HEK293 (cell line): Measurements from ENCODE around the gene OR6C4.
"Not testable (repeated sequence)": the region's sequence is repeated elsewhere in the genome, so short reads cannot be mapped to it uniquely, and the experiment has no call there.

Experiments used
- KLF10 ChIP-seq: fragments of 450-650 bp; IDR thresholded peaks from 2 replicates; pipeline ENCODE4 v1.5.1; 2018; ENCODE audit warnings: missing biosample characterization, mild to moderate bottlenecking, missing genetic modification characterization
- MYNN ChIP-seq: fragments of 450-650 bp; formaldehyde crosslinking; IDR thresholded peaks from 2 replicates; pipeline ENCODE4 v1.5.1; 2016; ENCODE audit warnings: missing biosample characterization, missing genetic modification characterization, borderline replicate concordance
- ZBTB1 ChIP-seq: fragments of 450-650 bp; formaldehyde crosslinking; IDR thresholded peaks from 2 replicates; pipeline ENCODE4 v1.5.1; 2016; ENCODE audit warnings: missing biosample characterization, missing genetic modification characterization
- ZNF112 ChIP-seq: fragments of 450-650 bp; formaldehyde crosslinking; IDR thresholded peaks from 2 replicates; pipeline ENCODE4 v1.5.0; 2017; ENCODE audit warnings: missing biosample characterization, missing genetic modification characterization
- ZNF175 ChIP-seq: fragments of 450-650 bp; formaldehyde crosslinking; IDR thresholded peaks from 2 replicates; pipeline ENCODE4 v1.5.1; 2016; ENCODE audit warnings: missing biosample characterization, missing genetic modification characterization
- ZNF274 ChIP-seq, 2 experiments: fragments of 200-500 bp in 1 of 2; fragments of 450-650 bp in 1 of 2; sonication (Bioruptor generic) in 1 of 2; formaldehyde crosslinking in 1 of 2; IDR thresholded peaks; 2 replicates each; pipeline versions ENCODE4 v1.5.1 to v1.6.1; 2014 to 2016; ENCODE audit warnings: borderline replicate concordance in 1 of 2, inconsistent platforms in 1 of 2, low read length in 1 of 2, missing biosample characterization in 1 of 2, missing genetic modification characterization in 1 of 2
- ZNF560 ChIP-seq: fragments of 450-650 bp; formaldehyde crosslinking; IDR thresholded peaks from 2 replicates; pipeline ENCODE4 v1.5.1; 2017; ENCODE audit warnings: missing biosample characterization, missing genetic modification characterization, borderline replicate concordance
- ZNF677 ChIP-seq: fragments of 450-650 bp; IDR thresholded peaks from 2 replicates; pipeline ENCODE4 v1.5.0; 2018; ENCODE audit warnings: missing biosample characterization, mild to moderate bottlenecking, missing genetic modification characterization, moderate library complexity
- ZNF747 ChIP-seq: fragments of 450-650 bp; formaldehyde crosslinking; IDR thresholded peaks from 2 replicates; pipeline ENCODE4 v1.5.1; 2016; ENCODE audit warnings: missing biosample characterization, missing genetic modification characterization
- ZNF76 ChIP-seq: fragments of 450-650 bp; formaldehyde crosslinking; IDR thresholded peaks from 2 replicates; pipeline ENCODE4; 2016; ENCODE audit warnings: low read depth, missing biosample characterization, missing genetic modification characterization, borderline replicate concordance
- TF ChIP-seq, protein P1 (sequence below): fragments of 450-650 bp; formaldehyde crosslinking; IDR thresholded peaks from 2 replicates; pipeline ENCODE4 v1.5.1; 2016; ENCODE audit warnings: missing biosample characterization, missing genetic modification characterization
- TF ChIP-seq, protein P2 (sequence below): fragments of 450-650 bp; formaldehyde crosslinking; IDR thresholded peaks from 2 replicates; pipeline ENCODE4 v1.5.1; 2016; ENCODE audit warnings: missing biosample characterization, missing genetic modification characterization
- TF ChIP-seq, protein P3 (sequence below): fragments of 450-650 bp; formaldehyde crosslinking; IDR thresholded peaks from 2 replicates; pipeline ENCODE4 v1.5.1; 2016; ENCODE audit warnings: missing biosample characterization, missing genetic modification characterization, low read depth

DNA sequence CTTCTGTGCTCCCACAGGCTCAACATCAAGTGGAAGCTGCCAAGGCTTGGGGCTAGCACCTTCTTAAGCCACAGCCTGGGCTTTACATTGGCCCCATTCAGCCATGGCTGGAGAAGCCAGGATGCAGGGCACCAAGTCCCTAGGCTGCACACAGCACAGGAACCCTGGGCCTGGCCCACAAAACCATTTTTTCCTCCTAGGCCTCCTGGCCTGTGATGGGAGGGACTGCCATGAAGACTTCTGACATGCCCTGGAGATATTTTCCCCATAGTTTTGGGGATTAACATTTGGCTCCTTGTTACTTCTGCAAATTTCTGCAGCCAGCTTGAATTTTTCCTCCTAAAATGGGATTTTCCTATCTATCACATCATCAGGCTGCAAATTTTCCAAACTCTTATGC is 20.7 kb downstream of the OR6C4 start:
- TF ChIP-seq KLF10; ZNF76 (tag by site-specific recombination); ZNF175; MYNN (tag by site-specific recombination); ZNF747 (tag by site-specific recombination); ZBTB1 (tag by site-specific recombination); ZNF274 (IDR thresholded peaks at IDR 0.05; ENCODE audit: low read length); ZNF274 (tag by site-specific recombination; IDR thresholded peaks at IDR 0.05; ENCODE audit: borderline replicate concordance); ZNF677 (tag by site-specific recombination); ZNF112 (tag by site-specific recombination); ZNF560 (tag by site-specific recombination): not testable (repeated sequence)
- TF ChIP-seq, protein P1, sequence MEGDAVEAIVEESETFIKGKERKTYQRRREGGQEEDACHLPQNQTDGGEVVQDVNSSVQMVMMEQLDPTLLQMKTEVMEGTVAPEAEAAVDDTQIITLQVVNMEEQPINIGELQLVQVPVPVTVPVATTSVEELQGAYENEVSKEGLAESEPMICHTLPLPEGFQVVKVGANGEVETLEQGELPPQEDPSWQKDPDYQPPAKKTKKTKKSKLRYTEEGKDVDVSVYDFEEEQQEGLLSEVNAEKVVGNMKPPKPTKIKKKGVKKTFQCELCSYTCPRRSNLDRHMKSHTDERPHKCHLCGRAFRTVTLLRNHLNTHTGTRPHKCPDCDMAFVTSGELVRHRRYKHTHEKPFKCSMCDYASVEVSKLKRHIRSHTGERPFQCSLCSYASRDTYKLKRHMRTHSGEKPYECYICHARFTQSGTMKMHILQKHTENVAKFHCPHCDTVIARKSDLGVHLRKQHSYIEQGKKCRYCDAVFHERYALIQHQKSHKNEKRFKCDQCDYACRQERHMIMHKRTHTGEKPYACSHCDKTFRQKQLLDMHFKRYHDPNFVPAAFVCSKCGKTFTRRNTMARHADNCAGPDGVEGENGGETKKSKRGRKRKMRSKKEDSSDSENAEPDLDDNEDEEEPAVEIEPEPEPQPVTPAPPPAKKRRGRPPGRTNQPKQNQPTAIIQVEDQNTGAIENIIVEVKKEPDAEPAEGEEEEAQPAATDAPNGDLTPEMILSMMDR (tag by site-specific recombination): not testable (repeated sequence)
- TF ChIP-seq, protein P2, sequence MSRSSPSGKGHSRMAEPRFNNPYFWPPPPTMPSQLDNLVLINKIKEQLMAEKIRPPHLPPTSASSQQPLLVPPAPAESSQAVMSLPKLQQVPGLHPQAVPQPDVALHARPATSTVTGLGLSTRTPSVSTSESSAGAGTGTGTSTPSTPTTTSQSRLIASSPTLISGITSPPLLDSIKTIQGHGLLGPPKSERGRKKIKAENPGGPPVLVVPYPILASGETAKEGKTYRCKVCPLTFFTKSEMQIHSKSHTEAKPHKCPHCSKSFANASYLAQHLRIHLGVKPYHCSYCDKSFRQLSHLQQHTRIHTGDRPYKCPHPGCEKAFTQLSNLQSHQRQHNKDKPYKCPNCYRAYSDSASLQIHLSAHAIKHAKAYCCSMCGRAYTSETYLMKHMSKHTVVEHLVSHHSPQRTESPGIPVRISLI (tag by site-specific recombination): not testable (repeated sequence)
- TF ChIP-seq, protein P3, sequence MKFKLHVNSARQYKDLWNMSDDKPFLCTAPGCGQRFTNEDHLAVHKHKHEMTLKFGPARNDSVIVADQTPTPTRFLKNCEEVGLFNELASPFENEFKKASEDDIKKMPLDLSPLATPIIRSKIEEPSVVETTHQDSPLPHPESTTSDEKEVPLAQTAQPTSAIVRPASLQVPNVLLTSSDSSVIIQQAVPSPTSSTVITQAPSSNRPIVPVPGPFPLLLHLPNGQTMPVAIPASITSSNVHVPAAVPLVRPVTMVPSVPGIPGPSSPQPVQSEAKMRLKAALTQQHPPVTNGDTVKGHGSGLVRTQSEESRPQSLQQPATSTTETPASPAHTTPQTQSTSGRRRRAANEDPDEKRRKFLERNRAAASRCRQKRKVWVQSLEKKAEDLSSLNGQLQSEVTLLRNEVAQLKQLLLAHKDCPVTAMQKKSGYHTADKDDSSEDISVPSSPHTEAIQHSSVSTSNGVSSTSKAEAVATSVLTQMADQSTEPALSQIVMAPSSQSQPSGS (tag by site-specific recombination): not testable (repeated sequence)
